HG03378 (cell line): ENCODE data around the gene ZNF14.
"Not testable (repeated sequence)": the region's sequence is repeated elsewhere in the genome, so short reads cannot be mapped to it uniquely, and the experiment has no call there.

Source experiments
- ATAC-seq: cut with Tn5 transposase; IDR thresholded peaks from one replicate; pipeline ENCODE4 v1.9.1; 2021; ENCODE audit warnings: mild to moderate bottlenecking, moderate library complexity; ENCODE audit not compliant: unreplicated experiment

Gene ZNF14

DNA sequence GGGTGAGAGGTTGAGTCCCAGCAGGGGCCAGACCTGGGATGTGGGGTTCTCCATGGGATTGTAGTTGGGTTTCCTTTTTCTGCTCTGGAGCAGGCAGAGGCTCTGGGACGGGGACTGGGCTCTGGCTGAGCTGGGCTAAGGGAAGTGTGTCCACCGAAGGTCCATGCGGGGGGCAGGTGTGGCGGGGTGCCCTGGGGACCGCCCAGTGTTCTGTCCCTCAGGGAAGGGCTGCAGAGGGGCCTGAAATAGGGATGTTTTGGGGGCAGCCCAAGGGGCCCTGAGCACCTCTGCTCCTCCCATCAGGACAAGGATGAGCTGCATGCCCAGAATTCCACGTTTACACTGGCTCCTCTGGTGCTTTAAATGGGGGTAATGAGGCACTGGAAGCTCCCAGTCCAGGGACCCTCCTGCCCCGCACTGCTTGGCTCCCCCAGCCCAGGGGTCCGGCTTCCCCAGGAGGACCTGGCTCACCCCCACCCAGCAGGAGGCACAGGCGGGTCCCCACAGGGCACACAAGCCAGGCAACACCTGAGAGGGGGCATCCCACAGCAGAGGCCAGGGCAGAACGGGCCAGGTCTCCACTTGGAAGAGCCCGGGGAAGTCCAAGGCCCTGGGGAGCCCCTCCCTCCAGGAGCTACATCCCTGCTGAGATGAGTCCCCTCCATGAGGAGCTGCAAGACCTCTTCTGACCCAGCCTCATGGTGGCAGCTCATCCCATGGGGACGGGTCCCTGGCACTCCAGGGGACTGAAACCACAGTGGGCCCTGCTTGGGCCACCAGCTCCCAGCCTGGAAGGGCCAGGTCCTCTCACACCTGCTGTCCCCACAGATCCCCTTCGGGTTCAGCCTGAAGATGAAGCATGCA, 14.7 kb upstream of the ZNF14 start:
- no peak for ATAC-seq

DNA sequence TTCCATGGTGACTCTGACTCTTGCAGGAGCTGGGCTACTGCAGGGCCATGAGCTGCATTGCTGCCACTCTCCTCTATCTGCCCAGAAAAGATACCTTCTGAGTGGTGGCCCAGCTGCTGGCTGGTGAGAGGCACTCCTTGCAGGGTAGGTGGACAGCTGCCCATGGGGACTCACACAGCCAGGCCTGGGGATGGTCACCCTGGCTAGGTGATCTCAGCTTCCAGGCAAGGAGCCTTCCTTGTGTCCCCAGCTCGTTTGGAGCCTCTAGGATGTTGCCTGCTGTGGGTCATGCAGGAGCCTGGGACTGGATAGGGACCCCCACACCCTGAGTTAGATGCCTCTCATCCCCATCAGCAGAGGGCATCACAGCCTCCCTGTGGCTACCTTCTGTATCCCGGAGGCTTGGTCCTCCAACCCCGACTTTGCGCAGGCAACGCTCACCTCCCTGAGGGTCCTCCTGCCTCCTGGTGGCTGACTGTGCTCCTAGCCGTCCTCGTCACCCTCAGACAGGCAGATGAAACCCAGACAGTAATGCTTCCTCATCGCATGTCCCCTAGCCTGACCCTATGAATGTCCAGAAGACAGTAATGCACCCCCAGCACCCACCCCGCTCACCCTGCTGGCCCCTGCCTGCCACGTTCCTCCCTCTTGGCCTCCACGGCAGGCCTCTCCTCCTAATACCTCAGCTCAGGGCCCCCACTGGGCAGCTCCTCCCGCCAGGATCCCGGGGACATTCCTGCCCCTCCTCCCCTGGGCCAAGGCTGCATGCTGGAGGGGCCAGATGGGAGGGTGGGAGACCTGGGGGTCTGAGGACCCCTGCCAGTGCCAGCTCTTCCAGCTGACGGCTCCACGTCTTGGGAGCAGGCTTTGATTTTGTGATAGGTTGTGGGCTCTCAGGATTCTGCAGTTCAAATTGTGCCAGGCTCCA, 13.6 kb upstream of the ZNF14 start:
- ATAC-seq, result no peak

DNA sequence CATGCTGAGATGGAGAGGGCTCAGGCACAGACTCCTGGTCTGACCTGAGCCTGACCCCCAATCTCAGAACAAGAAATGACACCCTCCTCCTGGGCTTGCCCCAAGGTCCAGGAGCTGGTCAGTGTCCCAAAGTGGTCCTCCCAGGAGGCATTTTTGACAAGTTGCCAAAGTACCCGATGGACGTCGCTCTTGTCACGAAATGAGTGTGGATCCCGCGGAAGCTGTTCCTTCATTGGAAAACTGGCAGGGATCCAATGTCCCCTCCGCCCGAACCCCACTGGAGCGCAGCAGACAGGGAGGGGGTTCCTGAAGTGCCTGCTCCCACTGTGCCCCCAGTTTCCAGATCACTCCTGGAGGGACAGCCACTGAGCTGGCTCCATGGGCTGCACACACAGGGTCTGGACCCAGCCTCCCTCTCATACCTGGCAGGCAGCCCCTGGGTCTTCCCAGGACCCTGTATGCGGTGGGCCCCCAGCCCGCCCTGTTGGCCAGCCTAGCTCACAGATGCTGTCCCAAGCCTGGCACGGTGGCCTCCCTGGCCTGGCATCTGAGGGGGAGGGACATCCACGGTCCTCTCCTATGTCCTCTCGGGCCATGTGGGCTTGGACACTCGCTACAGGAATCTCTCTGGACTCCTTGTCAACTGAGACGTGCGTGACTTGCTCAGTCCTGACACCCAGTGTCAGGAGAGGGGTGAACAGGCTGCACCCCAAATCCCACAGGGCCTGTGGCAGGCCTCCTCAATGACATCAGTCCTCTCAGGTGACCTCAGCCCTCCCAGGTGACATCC, 12.8 kb upstream of the ZNF14 start:
- ATAC-seq, result no peak

DNA sequence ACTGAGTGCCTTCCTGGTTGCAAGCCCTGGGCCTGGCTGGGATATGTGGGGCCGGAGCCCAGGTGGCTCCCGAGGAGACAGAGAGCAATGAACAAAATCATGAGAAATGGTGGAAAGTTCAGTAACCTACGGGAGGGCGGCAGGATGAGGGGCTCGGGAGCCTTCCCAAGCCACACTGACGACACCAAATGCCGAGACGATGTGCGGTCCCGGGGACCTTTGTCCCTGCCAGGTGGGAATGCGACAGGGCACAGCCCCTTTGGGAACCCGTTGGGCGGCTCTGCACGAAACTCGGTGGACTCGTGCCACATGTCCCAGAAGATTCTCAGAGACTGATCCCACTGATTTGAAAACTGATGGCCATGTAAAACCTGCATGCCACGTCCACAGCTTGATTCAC, 11.7 kb upstream of the ZNF14 start:
- ATAC-seq, result no peak

DNA sequence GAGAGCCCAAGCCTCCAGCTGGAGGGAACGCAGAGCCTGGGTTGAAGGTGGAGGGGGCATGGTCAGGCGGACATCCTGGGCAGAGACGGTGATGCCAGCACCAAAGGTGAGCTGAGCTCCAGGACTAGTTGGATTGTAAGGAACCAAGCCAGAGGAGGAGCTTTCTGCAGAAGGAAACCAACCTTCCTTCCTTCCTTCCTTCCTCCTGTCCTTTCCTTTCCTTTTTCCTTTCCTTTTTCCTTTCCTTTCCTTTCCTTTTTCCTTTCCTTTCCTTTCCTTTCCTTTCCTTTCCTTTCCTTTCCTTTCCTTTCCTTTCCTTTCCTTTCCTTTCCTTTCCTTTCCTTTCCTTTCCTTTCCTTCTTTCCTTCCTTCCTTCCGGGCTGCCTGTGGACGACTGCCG, 11.0 kb upstream of the ZNF14 start:
- ATAC-seq, result not testable (repeated sequence)

- ATAC-seq, result no peak
These were observed 10.3 kb upstream of the ZNF14 start for GRCh38 chr19:19743176-19743575.

- no peak for ATAC-seq
These were observed 9.9 kb upstream of the ZNF14 start for GRCh38 chr19:19742773-19743172.

DNA sequence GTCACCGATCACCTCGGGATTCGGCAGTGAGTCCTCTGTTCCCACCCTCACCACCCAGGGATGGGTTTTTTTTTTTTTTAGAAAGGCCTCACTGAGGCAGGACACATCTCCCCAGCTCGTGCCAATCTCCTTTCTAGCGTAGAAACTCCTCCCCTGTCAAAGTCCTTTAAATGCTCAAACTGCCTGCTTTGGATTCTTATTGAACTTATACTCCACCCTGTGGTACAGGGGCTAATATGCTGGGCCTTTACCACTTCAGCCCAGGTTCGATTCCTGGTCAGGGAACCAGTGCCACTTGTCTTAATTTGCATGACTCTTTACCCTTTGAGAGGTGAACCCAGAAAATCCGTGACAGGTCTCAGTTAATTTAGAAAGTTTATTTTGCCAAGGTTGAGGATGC, 8.3 kb upstream of the ZNF14 start:
- no peak for ATAC-seq

GRCh38 chr19:19740755-19741154, 7.8 kb upstream of the ZNF14 start:
- ATAC-seq, result no peak

GRCh38 chr19:19738564-19738963, 5.7 kb upstream of the ZNF14 start:
- no peak for ATAC-seq

DNA sequence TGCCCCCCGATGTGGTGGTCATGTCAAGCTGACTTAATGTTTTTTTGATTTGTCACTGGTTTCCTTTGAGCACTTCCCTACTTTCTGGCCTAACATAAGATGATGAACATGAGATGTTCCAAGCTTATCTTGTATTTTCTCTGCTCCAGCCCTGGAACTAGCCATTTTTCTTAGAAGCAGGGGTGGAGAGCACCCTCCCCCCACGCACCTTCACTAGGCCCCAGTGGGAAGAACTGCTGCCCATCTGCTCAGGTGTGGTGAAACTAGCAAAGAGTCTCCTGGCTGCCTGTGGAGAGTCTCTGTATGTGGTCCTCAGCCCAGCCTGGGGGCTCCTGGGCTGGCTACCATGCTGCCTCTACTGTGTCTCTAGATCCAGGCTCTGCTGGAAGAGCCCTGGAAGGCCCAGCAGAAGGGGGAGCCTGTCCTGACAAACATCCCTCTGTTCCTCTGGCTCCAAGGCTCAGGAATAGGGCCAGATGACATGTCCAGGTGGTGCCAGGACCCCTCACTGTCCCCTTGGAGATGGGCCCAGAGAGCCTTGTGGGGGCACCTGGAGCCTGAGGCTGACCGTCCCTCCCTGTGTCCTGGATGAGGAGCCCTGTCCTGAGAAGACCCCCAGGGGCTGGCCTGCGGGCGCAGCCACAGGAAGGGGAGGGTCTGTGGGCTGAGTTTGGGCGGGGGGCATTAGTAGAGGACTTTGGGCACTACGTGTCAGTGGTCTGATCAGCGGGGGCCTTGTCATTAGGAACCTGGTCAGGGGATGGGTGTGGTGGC, 4.8 kb upstream of the ZNF14 start:
- no peak for ATAC-seq

GRCh38 chr19:19721896-19722295, 11.0 kb downstream of the ZNF14 start:
- ATAC-seq, result no peak

GRCh38 chr19:19719798-19720197, 13.1 kb downstream of the ZNF14 start:
- no peak for ATAC-seq

DNA sequence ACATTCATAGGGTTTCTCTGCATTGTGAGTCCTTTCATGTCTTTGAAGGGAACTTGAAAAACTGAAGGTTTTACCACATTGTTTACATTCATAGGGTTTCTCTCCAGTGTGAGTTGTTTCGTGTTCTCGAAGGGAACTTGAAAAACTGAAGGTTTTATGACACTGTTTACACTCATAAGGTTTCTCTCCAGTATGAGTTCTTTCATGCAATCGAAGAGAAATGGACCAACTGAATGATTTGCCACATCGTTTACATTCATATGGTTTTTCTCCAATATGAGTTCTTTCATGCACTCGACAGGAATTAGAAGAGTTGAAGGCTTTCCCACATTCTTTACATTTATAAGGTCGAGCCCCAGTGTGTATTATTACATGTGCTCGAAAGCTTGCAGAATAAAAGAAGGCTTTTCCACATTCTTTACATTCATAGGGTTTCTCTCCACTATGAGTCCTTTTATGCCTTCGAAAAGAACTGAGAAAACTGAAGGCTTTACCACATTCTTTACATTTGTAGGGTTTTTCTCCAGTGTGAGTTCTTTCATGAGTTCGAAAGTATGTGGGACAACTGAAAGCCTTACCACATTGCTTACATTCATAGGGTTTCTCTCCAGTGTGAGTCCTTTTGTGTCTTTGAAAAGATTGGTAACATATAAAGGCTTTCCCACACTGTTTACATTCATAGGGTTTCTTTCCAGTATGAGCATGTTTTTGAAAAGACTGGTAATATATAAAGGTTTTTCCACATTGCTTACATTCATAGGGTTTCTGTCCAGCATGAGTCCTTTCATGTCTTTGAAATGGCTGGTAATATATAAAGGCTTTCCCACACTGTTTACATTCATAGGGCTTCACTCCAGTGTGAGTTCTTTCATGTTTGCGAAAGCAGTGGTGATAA, 20.7 kb downstream of the ZNF14 start:
- no peak for ATAC-seq

DNA sequence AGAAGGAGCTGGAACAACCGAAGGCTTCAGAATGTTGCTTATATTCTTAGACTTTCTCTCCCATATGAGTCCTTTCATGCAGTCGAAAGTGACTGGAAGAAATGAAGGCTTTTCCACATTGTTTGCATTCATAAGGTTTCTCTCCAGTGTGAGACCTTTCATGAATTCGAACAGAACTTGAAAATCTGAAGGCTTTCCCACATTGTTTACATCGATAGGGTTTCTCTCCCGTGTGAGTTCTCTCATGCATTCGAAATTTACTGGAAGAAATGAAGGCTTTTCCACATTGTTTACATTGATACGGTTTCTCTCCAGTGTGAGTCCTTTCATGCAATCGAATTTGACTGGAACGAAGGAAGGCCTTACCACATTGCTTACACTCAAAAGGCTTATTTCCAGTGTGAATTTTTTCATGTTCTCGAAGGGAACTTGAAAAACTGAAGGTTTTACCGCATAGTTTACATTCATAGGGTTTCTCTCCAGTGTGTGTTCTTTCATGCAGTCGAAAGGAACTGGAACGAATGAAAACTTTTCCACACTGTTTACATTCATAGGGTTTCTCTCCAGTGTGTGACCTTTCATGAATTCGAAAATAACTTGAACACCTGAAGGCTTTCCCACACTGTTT, 21.5 kb downstream of the ZNF14 start:
- no peak for ATAC-seq

- no peak for ATAC-seq
These were observed 22.4 kb downstream of the ZNF14 start for GRCh38 chr19:19710506-19710905.

- no peak for ATAC-seq
These were observed 28.1 kb downstream of the ZNF14 start for GRCh38 chr19:19704836-19705235.

- ATAC-seq, result not testable (repeated sequence)
These were observed 32.4 kb downstream of the ZNF14 start for GRCh38 chr19:19700493-19700892.

GRCh38 chr19:19697589-19697988, 35.3 kb downstream of the ZNF14 start:
- ATAC-seq, result no peak
